GM12891 (cell line): ENCODE measurements around the gene RBM4.

Experiments used
- PAX5 ChIP-seq: IDR thresholded peaks from 2 replicates; pipeline ENCODE4 v1.6.1; 2011; ENCODE audit warnings: low read length, moderate library complexity, mild to moderate bottlenecking; ENCODE audit not compliant: insufficient read depth, severe bottlenecking
- POLR2A ChIP-seq: IDR thresholded peaks from 2 replicates; pipeline ENCODE4 v1.6.1; 2011; ENCODE audit warnings: low read depth, low read length, control low read depth
- POLR2AphosphoS5 ChIP-seq: IDR thresholded peaks from 2 replicates; pipeline ENCODE4 v1.6.1; 2011; ENCODE audit warnings: low read depth, low read length, control low read depth
- TAF1 ChIP-seq: IDR thresholded peaks from 2 replicates; pipeline ENCODE4 v1.6.1; 2011; ENCODE audit warnings: low read depth, low read length, control low read depth

- TF ChIP-seq TAF1 (no peak), POLR2A (no peak), POLR2AphosphoS5 (no peak), PAX5 (no peak)
These were observed 31.2 kb upstream of the RBM4 start for GRCh38 chr11:66607126-66607834.
